ENCODE data around the gene TXK. TPM values are rescaled to one million over a fixed set of nuclear protein-coding genes. Genes with fewer than 3 reads are reported as not detected.

The TXK gene
- total RNA-seq, 1 experiment from 2014 or later: not detected

GRCh38 chr4:48085821-48086589, 48.0 kb downstream of the TXK start:
- H3K9me2 ChIP-seq (replicated peaks; ENCODE audit: insufficient read depth, low read length): no peaks in the 10 kb centered on the region
- H3K27me3 ChIP-seq (ENCODE audit: low read length): no peaks in the 10 kb centered on the region
- H3K79me2 ChIP-seq (ENCODE audit: low read length): no peaks in the 10 kb centered on the region
- no peak overlapping the region for H3K27ac ChIP-seq (ENCODE audit: low read length)
- no peak overlapping the region for H2AFZ ChIP-seq (ENCODE audit: low read length)
- no peaks in the 10 kb centered on the region for H4K20me1 ChIP-seq (ENCODE audit: insufficient read depth, low read depth, low read length)
- no peak overlapping the region for H3K4me3 ChIP-seq (ENCODE audit: low read length)
- H3K4me2 ChIP-seq (ENCODE audit: low read depth, low read length, poor library complexity, severe bottlenecking): no peak overlapping the region
- no peak overlapping the region for H3K9ac ChIP-seq (ENCODE audit: low read length)
- no peaks in the 10 kb centered on the region for H3K9me3 ChIP-seq (ENCODE audit: low read length)
- no peaks in the 10 kb centered on the region for H3K36me3 ChIP-seq (ENCODE audit: insufficient read depth, low read length)
- no peaks in the 10 kb centered on the region for H3K4me1 ChIP-seq (ENCODE audit: low read length)
- DNase-seq: no peak

- no peak overlapping the region for H3K4me2 ChIP-seq (ENCODE audit: low read depth, low read length, poor library complexity, severe bottlenecking)
- no peaks in the 10 kb centered on the region for H4K20me1 ChIP-seq (ENCODE audit: insufficient read depth, low read depth, low read length)
- H2AFZ ChIP-seq (ENCODE audit: low read length): no peak overlapping the region
- H3K4me1 ChIP-seq (ENCODE audit: low read length): no peaks in the 10 kb centered on the region
- no peak overlapping the region for H3K27ac ChIP-seq (ENCODE audit: low read length)
- H3K79me2 ChIP-seq (ENCODE audit: low read length): no peaks in the 10 kb centered on the region
- H3K9me3 ChIP-seq (ENCODE audit: low read length): no peaks in the 10 kb centered on the region
- H3K27me3 ChIP-seq (ENCODE audit: low read length): no peaks in the 10 kb centered on the region
- H3K36me3 ChIP-seq (ENCODE audit: insufficient read depth, low read length): no peaks in the 10 kb centered on the region
- DNase-seq: no peak
- no peaks in the 10 kb centered on the region for H3K9me2 ChIP-seq (replicated peaks; ENCODE audit: insufficient read depth, low read length)
- H3K9ac ChIP-seq (ENCODE audit: low read length): no peak overlapping the region
- no peak overlapping the region for H3K4me3 ChIP-seq (ENCODE audit: low read length)
Measured at GRCh38 chr4:48082956-48083355, 51.1 kb downstream of the TXK start.

- H3K79me2 ChIP-seq (ENCODE audit: low read length): no peaks in the 10 kb centered on the region
- H3K27ac ChIP-seq (ENCODE audit: low read length): no peak overlapping the region
- no peak for DNase-seq
- H2AFZ ChIP-seq (ENCODE audit: low read length): no peak overlapping the region
- no peaks in the 10 kb centered on the region for H3K9me2 ChIP-seq (replicated peaks; ENCODE audit: insufficient read depth, low read length)
- H3K9me3 ChIP-seq (ENCODE audit: low read length): no peaks in the 10 kb centered on the region
- no peaks in the 10 kb centered on the region for H3K36me3 ChIP-seq (ENCODE audit: insufficient read depth, low read length)
- H4K20me1 ChIP-seq (ENCODE audit: insufficient read depth, low read depth, low read length): no peaks in the 10 kb centered on the region
- H3K4me3 ChIP-seq (ENCODE audit: low read length): no peak overlapping the region
- H3K4me2 ChIP-seq (ENCODE audit: low read depth, low read length, poor library complexity, severe bottlenecking): no peak overlapping the region
- H3K27me3 ChIP-seq (ENCODE audit: low read length): no peaks in the 10 kb centered on the region
- no peaks in the 10 kb centered on the region for H3K4me1 ChIP-seq (ENCODE audit: low read length)
- H3K9ac ChIP-seq (ENCODE audit: low read length): no peak overlapping the region
Measured at GRCh38 chr4:48081196-48081595, 52.9 kb downstream of the TXK start.

- no peaks in the 10 kb centered on the region for H3K27me3 ChIP-seq (ENCODE audit: low read length)
- H3K79me2 ChIP-seq (ENCODE audit: low read length): no peaks in the 10 kb centered on the region
- no peak overlapping the region for H2AFZ ChIP-seq (ENCODE audit: low read length)
- H3K9me3 ChIP-seq (ENCODE audit: low read length): no peaks in the 10 kb centered on the region
- no peak overlapping the region for H3K4me2 ChIP-seq (ENCODE audit: low read depth, low read length, poor library complexity, severe bottlenecking)
- no peaks in the 10 kb centered on the region for H3K9me2 ChIP-seq (replicated peaks; ENCODE audit: insufficient read depth, low read length)
- no peaks in the 10 kb centered on the region for H3K4me1 ChIP-seq (ENCODE audit: low read length)
- no peak for DNase-seq
- H3K4me3 ChIP-seq (ENCODE audit: low read length): no peak overlapping the region
- no peak overlapping the region for H3K27ac ChIP-seq (ENCODE audit: low read length)
- no peak overlapping the region for H3K9ac ChIP-seq (ENCODE audit: low read length)
- H4K20me1 ChIP-seq (ENCODE audit: insufficient read depth, low read depth, low read length): no peaks in the 10 kb centered on the region
- H3K36me3 ChIP-seq (ENCODE audit: insufficient read depth, low read length): no peaks in the 10 kb centered on the region
Measured at GRCh38 chr4:48079972-48080391, 54.1 kb downstream of the TXK start.

- Histone ChIP-seq H4K20me1 (ENCODE audit: insufficient read depth, low read depth, low read length) (no peaks in the 10 kb centered on the region), H2AFZ (ENCODE audit: low read length) (no peak overlapping the region), H3K9me2 (replicated peaks; ENCODE audit: insufficient read depth, low read length) (no peaks in the 10 kb centered on the region), H3K27ac (ENCODE audit: low read length) (no peak overlapping the region), H3K27me3 (ENCODE audit: low read length) (no peaks in the 10 kb centered on the region), H3K79me2 (ENCODE audit: low read length) (no peaks in the 10 kb centered on the region), H3K4me1 (ENCODE audit: low read length) (no peaks in the 10 kb centered on the region), H3K36me3 (ENCODE audit: insufficient read depth, low read length) (no peaks in the 10 kb centered on the region), H3K4me3 (ENCODE audit: low read length) (no peak overlapping the region), H3K9ac (ENCODE audit: low read length) (no peak overlapping the region), H3K4me2 (ENCODE audit: low read depth, low read length, poor library complexity, severe bottlenecking) (no peak overlapping the region), H3K9me3 (ENCODE audit: low read length) (no peaks in the 10 kb centered on the region)
- DNase-seq: no peak
Measured at GRCh38 chr4:48078862-48079655, 55.0 kb downstream of the TXK start.

GRCh38 chr4:48078425-48078824, 55.6 kb downstream of the TXK start:
- Histone ChIP-seq H3K27ac (ENCODE audit: low read length) (no peak overlapping the region), H3K9ac (ENCODE audit: low read length) (no peak overlapping the region), H2AFZ (ENCODE audit: low read length) (no peak overlapping the region), H4K20me1 (ENCODE audit: insufficient read depth, low read depth, low read length) (no peaks in the 10 kb centered on the region), H3K4me3 (ENCODE audit: low read length) (no peak overlapping the region), H3K27me3 (ENCODE audit: low read length) (no peaks in the 10 kb centered on the region), H3K9me2 (replicated peaks; ENCODE audit: insufficient read depth, low read length) (no peaks in the 10 kb centered on the region), H3K4me1 (ENCODE audit: low read length) (no peaks in the 10 kb centered on the region), H3K9me3 (ENCODE audit: low read length) (no peaks in the 10 kb centered on the region), H3K4me2 (ENCODE audit: low read depth, low read length, poor library complexity, severe bottlenecking) (no peak overlapping the region), H3K79me2 (ENCODE audit: low read length) (no peaks in the 10 kb centered on the region), H3K36me3 (ENCODE audit: insufficient read depth, low read length) (no peaks in the 10 kb centered on the region)
- no peak for DNase-seq

- Histone ChIP-seq H2AFZ (ENCODE audit: low read length) (no peak overlapping the region), H3K36me3 (ENCODE audit: insufficient read depth, low read length) (no peaks in the 10 kb centered on the region), H3K9ac (ENCODE audit: low read length) (no peak overlapping the region), H3K79me2 (ENCODE audit: low read length) (no peaks in the 10 kb centered on the region), H4K20me1 (ENCODE audit: insufficient read depth, low read depth, low read length) (no peaks in the 10 kb centered on the region), H3K4me2 (ENCODE audit: low read depth, low read length, poor library complexity, severe bottlenecking) (no peak overlapping the region), H3K27me3 (ENCODE audit: low read length) (no peaks in the 10 kb centered on the region), H3K4me1 (ENCODE audit: low read length) (no peaks in the 10 kb centered on the region), H3K27ac (ENCODE audit: low read length) (no peak overlapping the region), H3K9me2 (replicated peaks; ENCODE audit: insufficient read depth, low read length) (no peaks in the 10 kb centered on the region), H3K4me3 (ENCODE audit: low read length) (no peak overlapping the region), H3K9me3 (ENCODE audit: low read length) (no peaks in the 10 kb centered on the region)
- DNase-seq: no peak
Measured at GRCh38 chr4:48074657-48075056, 59.4 kb downstream of the TXK start.

GRCh38 chr4:48073567-48074103, 60.4 kb downstream of the TXK start:
- Histone ChIP-seq H4K20me1 (ENCODE audit: insufficient read depth, low read depth, low read length) (no peaks in the 10 kb centered on the region), H2AFZ (ENCODE audit: low read length) (no peak overlapping the region), H3K4me2 (ENCODE audit: low read depth, low read length, poor library complexity, severe bottlenecking) (no peak overlapping the region), H3K27me3 (ENCODE audit: low read length) (no peaks in the 10 kb centered on the region), H3K36me3 (ENCODE audit: insufficient read depth, low read length) (no peaks in the 10 kb centered on the region), H3K9me2 (replicated peaks; ENCODE audit: insufficient read depth, low read length) (no peaks in the 10 kb centered on the region), H3K9me3 (ENCODE audit: low read length) (no peaks in the 10 kb centered on the region), H3K79me2 (ENCODE audit: low read length) (no peaks in the 10 kb centered on the region), H3K27ac (ENCODE audit: low read length) (no peak overlapping the region), H3K4me1 (ENCODE audit: low read length) (no peaks in the 10 kb centered on the region), H3K9ac (ENCODE audit: low read length) (no peak overlapping the region), H3K4me3 (ENCODE audit: low read length) (no peak overlapping the region)
- peak; percentile 9 for DNase-seq
